IPS-18c (cell line): ENCODE measurements around the gene NCCRP1.

Experiments used
- H3K4me3 ChIP-seq: 2 replicates; pipeline ENCODE4 v1.7.0; 2013; ENCODE audit warnings: low read depth, mild to moderate bottlenecking, low read length, moderate library complexity; ENCODE audit not compliant: insufficient read depth
- H3K9me3 ChIP-seq: one replicate; pipeline ENCODE4 v1.6.1; 2013; ENCODE audit warnings: mild to moderate bottlenecking, low read length, moderate library complexity; ENCODE audit not compliant: control insufficient read depth, insufficient read depth

NCCRP1 gene, protein sequence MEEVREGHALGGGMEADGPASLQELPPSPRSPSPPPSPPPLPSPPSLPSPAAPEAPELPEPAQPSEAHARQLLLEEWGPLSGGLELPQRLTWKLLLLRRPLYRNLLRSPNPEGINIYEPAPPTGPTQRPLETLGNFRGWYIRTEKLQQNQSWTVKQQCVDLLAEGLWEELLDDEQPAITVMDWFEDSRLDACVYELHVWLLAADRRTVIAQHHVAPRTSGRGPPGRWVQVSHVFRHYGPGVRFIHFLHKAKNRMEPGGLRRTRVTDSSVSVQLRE

DNA sequence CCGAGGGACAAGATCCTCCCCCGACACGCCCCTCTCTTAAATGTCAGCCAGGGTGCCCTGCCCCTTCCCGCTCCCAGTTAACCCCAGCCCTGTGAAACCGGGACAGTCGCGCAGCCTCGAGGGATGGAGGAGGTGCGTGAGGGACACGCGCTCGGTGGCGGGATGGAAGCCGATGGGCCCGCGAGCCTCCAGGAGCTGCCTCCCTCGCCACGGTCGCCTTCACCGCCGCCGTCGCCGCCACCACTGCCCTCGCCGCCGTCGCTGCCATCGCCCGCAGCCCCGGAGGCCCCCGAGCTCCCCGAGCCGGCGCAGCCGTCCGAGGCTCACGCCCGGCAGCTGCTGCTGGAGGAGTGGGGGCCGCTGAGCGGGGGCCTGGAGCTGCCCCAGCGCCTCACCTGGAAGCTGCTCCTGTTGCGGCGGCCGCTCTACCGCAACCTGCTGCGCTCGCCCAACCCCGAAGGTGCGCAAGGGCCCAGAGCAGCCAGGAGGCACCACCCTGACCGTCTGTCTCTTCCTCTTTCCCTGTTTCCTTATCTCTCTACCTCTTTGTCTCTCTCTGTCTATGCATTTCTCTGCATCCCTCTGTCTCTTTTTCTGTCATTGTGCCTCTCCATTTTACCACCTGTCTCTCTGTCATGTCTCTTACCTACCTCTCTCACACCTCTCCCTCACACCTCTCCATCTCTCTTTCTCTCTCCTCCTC lies at the start of gene NCCRP1:
NCCRP1 (plus strand) TSS at position 105 of the 703 bp plus-strand sequence; CDS start at position 124, 19 bp downstream.
- peak within 1 kb of the TSS; percentile 44 for H3K4me3 ChIP-seq
- H3K9me3 ChIP-seq: no peaks in the 10 kb centered on the region

DNA sequence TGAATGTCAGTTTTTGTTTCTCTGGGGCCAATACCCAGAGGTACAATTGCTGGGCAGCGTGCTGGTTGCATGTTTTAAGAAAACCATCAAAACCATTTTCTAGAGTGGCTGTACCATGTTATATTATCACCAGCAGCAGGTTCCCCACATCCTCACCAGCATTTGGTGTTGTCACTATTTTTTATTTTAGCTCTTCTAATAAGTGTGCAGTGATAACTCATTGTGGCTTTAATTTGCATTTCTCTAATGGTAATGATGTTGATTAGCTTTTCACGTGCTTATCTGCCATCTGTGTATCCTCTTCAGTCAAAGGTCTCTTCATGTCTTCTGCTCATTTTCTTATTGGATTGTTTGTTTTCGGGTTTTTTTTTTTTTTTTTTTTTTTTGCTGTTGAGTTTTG lies 49.3 kb upstream of the NCCRP1 start:
- Histone ChIP-seq H3K4me3 (no peak overlapping the region), H3K9me3 (no peaks in the 10 kb centered on the region)

GRCh38 chr19:39148939-39149529 lies 47.7 kb upstream of the NCCRP1 start:
- Histone ChIP-seq H3K9me3 (no peaks in the 10 kb centered on the region), H3K4me3 (no peak overlapping the region)

GRCh38 chr19:39150235-39150634 lies 46.5 kb upstream of the NCCRP1 start:
- H3K4me3 ChIP-seq: no peak overlapping the region
- no peaks in the 10 kb centered on the region for H3K9me3 ChIP-seq

GRCh38 chr19:39150807-39151600 lies 45.8 kb upstream of the NCCRP1 start:
- H3K4me3 ChIP-seq: no peak overlapping the region

DNA sequence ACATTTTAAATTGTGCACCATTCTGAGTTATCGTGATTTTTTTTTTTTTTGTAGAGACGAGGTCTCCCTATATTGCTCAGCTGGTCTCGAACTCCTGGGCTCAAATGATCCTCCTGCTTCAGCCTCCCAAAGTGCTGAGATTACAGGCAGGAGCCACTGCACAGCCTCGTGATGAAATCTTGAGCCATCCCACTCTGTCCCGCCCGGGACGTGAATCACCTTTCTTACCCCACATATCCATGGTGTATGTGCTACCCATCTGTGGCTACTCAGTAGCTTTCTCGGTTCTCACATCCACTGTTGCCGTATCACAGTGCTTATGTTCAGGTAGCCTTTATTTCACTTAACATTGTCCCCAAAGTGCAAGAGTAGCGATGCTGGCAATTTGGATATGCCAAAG lies 44.7 kb upstream of the NCCRP1 start:
- Histone ChIP-seq H3K4me3 (no peak overlapping the region), H3K9me3 (no peaks in the 10 kb centered on the region)

More at GRCh38 chr19:39150807-39151600, 45.8 kb upstream of the NCCRP1 start:
- H3K9me3 ChIP-seq: no peaks in the 10 kb centered on the region

DNA sequence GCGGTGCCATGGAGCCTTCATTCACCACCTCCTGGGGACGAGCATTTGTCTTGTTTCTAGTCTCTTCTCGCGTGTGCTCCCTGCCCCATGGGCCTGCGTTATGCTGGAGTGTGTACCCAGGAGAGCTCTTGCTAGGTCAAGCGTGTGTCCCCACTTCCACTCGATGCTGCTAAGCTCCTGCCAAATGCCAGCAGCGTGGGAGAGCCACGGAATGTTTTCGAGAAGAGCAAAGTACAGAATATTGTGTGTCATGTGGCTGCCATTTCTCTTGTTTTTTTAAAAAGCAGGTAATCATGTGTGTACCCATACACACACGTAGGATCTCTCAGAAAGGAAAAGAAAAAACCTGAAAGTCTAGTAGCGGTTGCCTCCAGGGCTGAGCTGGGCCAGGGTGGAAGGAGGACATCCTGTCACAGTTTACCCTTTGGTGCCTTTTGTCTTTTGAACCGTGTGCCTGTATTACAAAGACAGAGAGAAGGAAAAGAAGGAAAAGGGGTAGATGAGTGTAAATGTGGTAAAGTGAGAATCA lies 42.6 kb upstream of the NCCRP1 start:
- no peaks in the 10 kb centered on the region for H3K9me3 ChIP-seq
- H3K4me3 ChIP-seq: no peak overlapping the region

DNA sequence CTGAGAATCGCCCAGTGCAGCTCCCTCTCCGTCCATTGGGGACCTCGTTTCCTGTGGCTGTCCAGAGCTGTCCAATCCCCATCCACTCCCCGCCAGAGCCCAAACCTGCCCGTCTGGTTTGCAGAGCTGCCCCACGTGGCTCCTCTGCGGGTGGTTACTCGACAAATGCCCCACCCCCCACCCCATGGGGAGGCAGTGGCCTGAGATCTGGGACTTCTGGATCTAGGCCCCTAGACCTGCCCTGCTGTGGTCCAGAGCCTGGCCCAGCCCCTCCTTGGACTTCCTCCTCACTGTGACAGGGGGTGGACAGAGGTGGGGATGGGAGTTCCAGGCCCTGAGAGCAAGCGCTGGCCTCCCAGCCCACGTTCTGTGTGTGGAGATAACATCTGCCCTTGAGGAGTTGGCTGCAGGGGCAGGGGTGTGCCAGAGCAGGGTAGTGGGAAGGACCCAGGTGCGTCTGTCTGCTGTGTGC lies 42.1 kb upstream of the NCCRP1 start:
- Histone ChIP-seq H3K4me3 (no peak overlapping the region), H3K9me3 (no peaks in the 10 kb centered on the region)

DNA sequence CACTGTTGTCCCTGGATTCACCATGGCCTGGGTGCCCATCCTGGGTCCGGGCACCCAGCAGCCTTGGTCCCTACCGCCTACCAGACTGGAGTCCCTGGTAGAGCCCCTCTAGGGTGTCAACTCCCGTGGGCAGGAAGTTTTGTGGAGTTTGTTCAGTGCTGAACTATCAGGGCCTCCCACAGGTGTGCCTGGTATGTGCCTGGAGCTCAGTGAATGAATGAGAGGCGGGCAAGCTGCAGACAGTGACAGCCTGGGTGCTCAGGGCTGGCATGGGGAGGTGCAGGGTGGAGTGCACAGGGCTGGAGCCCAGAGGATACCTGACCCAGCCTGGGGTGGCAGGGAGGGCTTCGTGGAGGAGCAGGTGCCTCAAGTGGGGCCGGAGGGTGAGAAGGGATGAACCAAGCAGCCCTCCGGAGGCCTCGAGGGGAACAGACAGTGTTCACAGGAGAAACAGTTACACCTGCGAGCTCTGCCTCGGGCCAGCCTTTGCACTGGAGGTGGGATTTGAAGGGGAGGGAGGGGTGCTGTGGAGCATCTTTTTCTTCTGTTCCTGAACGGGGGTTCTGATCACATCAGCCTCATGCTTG lies 41.6 kb upstream of the NCCRP1 start:
- H3K9me3 ChIP-seq: no peaks in the 10 kb centered on the region
- H3K4me3 ChIP-seq: no peak overlapping the region

DNA sequence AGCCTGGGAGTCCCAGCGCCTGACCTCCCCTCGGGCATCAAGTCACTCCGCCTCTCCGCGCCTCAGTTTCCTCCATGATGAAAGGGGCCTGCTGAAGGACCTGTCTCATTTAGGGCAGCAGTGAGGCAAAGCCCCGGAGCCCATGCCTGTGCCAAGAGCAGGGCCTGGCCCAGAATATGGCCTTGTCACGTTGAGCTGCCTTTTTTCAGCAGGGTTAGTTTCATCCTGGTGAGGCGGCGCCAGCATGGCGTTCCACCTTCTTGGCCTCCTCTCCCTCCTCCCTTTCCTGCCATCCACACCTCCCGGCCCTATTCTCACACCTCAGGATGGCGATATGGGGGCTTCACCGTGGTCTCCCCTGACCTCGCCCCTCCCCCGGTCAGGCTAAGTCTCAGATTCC lies 41.0 kb upstream of the NCCRP1 start:
- Histone ChIP-seq H3K9me3 (no peaks in the 10 kb centered on the region), H3K4me3 (no peak overlapping the region)

GRCh38 chr19:39156326-39157230 lies 40.2 kb upstream of the NCCRP1 start:
- no peaks in the 10 kb centered on the region for H3K9me3 ChIP-seq
- H3K4me3 ChIP-seq: no peak overlapping the region

GRCh38 chr19:39157275-39157996 lies 39.3 kb upstream of the NCCRP1 start:
- Histone ChIP-seq H3K4me3 (no peak overlapping the region), H3K9me3 (no peaks in the 10 kb centered on the region)

- no peak overlapping the region for H3K4me3 ChIP-seq
- H3K9me3 ChIP-seq: no peaks in the 10 kb centered on the region
These were observed 38.8 kb upstream of the NCCRP1 start for GRCh38 chr19:39157997-39158389.

DNA sequence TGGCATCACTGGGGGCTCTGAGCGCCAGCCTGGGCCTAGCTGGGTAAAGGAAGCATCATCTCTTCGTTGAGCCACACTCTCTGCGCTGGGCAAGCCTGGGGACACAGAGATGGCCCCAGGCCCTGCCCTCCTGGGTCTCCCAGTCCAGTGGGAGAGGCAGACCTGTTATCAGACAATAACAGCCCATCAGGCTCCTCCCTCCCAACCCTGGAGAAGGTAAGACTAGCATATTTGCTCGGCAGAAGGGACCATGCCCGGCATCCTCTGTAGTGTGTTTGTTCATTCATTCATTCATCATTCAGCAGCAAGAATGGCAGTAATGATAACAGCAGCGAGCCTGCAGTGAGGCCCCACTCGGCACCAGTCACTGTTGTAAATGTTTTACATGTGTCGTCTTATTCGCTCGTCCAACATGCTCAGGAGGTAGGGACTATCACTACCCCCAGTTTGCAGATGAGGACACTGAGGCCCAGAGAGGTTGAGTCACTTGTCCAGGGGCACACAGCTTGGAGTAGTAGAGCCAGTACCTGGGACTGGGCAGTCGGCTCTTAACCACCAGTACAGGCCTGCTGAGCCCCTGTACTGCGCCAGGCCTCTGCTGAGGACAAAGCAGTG lies 38.0 kb upstream of the NCCRP1 start:
- Histone ChIP-seq H3K4me3 (no peak overlapping the region), H3K9me3 (no peaks in the 10 kb centered on the region)

- Histone ChIP-seq H3K4me3 (no peak overlapping the region), H3K9me3 (no peaks in the 10 kb centered on the region)
These were observed 36.3 kb upstream of the NCCRP1 start for GRCh38 chr19:39160523-39160861.
